Activated CD4-positive, alpha-beta T cell treated with anti-CD3 and anti-CD28 coated beads, Interleukin-2, amount 50 U/mL, for 24 hours (primary cell): ENCODE results near the gene PTCH1.

ENCODE experiments used
- DNase-seq, 2 donors: peaks; one replicate each; pipeline ENCODE4 v3.0.0-alpha.2; 2020; ENCODE audit warnings: low read depth in 1 of 2, low spot score in 1 of 2

PTCH1 gene

DNA sequence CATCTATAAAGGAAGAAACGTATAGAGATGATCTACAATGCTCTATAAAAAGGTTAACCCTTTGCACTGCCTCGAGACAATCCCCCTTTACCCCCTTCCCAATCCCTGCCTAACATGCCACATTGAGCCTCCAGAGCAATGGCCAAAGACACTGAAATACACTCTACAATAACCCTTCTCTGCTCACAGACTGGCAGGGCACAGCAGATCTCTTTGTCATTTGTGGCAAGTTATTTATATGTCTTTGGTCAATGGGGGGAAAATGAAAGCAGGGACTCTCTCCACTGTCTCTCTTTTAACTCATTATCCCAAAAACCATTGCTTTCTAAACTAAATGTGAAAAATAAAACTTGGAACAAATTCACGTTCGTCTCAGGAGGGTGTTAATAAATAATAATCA, 51.7 kb downstream of the PTCH1 start:
- DNase-seq, result no peak

DNA sequence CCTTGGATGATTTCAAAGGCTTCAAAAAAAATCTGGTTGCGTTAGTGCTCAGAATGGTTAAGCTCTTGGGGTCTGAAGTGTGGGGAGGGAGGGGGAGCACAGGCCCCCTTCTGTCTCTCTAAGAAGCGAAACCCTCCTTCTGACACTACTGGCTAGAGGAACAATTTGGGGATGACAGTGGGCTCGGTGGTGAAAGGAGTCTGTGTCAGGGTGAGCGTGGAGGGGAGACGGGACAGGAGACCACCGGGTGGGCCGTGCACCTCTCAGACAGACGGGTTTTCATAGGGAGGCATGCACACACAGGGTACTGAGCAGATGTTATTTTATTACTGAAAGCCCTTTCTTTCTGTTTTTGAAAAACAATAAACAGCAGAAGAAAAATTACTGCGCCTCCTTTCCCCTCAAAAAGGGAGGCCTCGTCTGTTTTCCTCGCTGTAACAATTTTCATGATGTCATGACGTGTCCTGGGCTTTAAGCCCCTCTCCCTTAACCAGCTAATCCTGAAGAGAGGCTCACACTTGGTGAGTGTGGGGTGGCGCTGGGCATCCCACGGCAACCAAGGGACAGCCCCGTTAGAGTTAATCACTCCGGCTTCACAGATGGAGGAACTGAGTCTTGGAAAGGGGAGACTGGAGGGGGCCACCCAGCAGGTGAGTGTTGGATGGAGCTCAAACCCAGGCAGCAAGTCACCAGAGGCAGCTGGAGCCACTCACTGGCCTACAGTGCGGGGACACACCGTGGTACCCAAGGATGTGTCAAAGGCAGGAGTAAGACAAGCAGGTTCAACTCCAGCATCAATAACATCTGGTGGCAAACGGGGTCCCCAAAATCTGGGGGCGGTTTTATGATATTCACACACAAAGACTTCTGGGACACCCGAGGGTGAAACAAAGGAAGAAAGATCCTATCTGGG, 53.4 kb downstream of the PTCH1 start:
- no peak for DNase-seq

DNA sequence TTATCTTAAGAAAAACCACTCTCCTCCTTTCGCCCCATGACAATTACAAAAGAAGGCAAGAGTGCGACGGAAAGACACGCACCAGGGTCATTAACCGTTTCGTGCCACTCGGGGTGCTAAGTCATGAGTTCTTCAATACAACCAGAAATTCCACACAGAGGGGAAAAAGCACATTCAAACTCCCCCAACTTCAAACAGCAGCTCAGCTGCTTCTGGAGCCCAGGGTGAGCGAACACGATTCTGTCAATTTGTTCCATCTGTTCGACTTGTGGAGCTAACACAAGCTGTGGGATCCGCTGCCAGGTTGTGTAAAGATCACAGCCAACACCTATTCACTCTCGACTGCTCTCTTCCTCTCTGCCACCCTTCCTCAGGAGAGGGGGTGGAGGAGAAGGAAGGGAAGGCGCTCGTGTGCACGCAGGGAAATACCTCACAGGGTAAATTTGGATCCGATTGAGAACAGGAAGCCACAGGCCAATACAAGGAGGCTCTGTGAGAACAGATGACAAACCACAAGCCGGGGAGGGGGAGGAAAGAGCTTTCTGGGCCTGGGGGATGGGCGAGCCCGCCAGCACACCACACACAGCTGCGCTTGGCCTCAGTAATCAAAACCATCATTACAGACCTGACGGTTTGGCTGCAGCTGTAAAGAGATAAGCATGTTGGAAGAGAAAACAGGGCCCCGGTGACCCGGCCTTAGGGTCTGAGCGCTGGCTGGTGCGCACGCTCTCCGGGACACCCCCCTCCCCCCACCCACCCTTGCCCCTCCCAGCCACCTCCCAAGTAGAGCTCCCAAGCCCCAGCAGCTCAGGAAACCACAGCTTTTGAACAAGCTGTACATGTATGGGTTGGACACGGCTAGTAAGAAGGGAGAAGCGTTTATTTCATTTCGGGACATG, 54.3 kb downstream of the PTCH1 start:
- peak; percentile 32 to 72 for DNase-seq

DNA sequence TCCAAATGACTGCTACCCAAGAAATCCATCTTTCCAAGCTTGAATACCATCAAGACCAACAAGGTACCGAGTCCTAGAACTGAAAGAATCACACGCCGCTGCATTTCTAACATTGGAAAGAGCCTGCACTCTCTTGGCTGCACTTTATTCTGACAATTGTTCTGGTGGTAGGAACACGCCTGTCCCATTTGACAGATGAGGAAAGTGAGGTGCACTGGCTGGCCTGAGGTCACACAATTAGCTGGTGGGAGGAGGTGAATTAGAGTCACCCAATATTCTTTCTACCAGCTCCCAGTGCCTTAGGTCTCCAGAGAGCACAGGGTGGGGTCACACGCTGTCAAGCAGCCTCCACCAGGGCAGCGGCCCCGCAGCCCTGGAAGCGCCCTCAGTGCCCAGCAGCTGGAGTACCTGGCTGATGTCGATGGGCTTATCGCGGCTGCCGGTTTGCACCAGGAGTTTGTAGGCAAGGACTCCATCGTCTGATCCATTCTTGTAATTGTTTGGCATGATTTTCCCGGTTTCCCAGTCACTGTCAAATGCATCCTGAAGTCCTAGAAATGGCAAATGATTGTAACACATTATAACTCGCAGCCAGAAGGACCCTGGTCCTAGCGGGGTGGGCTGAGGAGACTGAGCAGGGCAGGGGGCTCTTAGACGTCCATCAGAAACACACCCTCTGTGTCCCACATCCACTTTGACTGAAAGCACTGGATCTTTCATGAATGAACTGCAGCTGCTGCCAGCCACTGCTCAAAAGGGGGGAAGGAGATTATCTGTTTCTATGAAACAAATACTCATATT, 55.1 kb downstream of the PTCH1 start:
- DNase-seq, result no peak

DNA sequence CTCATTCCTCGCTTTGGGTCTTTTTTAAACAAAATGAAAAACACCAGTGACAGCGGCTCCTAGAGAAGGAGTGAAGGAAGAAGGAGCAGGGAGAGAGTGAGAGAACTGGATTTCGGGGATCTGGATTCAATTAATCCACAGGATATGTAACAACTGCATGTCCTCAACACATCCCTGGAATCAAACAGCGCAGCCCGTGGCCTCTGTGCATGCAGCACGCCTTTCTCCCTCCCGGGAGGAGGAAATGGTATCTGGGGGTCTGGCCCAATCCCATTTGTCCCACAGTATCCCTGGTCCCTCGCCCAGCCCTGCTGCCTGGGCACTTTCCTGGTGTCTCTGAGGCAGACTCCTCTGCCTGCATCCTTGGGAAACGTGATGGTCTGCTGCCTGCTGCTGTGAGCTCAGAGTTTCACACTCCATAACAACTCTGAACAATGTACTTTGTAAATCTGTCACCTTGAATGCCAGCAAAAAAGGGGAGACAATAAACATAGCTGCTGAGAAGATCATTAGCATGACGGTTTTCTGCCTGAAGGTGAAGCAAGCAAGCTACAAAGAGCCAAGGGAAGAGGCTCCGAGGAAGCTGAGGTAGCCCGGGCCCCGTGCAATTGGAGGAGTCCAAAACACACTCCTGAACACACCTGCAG, 56.1 kb downstream of the PTCH1 start:
- DNase-seq, result no peak

DNA sequence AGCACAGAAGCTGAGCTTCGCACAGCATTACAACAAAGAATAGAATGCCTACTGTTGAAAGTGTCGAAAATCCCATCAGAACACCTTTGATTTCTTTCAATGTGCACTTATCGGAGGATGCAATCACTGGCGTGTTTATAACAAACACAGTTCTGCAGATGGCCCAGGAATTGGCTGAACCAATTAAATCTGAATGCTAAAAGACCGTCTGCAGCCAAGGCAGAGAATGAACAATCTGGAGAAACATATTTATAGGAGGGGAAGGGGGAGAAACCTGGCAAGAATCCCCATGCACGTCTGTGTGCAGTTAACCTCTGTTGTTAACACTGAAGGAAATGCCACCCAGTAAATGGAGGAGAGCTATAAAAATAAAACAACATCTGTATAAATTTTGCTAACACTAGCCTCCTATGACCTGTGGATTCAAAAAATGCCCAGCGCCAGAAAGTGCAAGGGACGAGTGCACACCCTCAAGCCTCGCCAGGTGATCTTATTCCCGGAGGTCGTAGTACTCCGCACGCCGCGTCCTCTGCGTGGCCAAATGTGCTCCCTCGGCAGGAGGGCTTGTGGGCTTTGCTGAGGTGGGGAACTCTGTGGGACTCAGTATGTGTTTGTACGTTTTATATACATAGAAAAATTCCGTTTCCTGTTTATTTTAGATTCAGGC, 56.8 kb downstream of the PTCH1 start:
- DNase-seq, result no peak

DNA sequence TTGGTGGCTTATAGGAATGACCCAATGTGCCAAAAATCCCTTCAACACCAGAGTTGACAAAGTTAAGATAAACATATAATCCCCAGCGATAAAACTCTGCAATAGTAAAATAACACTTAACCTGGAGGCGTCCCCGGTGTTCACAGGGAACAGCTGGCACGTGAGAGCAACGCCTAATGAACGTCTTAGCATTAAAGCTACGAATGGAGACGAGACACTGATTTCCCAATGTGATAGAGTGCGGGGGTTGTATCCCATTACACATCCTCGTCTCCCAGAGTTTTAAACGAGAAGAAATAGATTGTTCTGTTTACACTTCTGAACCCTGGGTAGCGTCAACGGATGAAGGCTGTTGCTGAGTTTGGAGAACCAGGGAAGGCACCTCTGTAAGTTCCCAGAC, 57.6 kb downstream of the PTCH1 start:
- no peak for DNase-seq

DNA sequence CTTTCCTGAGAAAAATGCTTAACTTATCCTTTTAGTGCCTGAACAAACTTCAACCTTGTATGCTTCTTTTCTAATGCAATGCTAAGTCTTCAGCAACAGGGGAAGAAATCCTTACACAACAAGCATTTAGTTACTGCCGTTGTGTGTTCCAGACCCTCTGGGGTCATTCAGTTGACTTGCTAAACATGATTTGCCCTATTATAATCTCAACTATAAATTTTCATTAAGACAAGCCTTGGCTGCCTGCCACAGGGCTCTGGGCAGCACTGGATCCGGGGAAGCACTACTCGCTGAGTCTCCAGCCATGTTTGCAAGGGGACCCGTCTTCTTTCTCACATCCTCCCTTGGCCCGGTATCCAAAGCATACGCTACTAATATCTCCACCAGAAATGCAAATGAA, 58.1 kb downstream of the PTCH1 start:
- DNase-seq, result no peak

DNA sequence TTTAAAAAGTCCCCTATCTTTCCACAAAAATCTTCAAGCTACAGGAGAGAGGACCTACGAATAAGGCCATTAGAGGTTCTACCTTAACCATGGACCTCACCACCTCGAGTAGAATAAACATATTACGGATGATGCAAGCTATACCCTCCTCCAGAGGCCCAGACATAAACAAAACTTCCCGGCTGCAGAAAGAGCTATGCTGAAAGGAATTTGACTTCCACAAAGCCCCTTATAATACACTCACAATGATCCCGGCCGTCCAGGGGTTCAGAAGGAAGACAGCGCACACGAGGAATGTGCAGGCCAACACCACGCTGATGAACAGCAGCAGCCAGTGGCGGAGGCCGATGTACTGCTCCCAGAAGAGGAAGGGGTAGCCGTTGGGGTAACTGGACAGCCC, 59.0 kb downstream of the PTCH1 start:
- no peak for DNase-seq

DNA sequence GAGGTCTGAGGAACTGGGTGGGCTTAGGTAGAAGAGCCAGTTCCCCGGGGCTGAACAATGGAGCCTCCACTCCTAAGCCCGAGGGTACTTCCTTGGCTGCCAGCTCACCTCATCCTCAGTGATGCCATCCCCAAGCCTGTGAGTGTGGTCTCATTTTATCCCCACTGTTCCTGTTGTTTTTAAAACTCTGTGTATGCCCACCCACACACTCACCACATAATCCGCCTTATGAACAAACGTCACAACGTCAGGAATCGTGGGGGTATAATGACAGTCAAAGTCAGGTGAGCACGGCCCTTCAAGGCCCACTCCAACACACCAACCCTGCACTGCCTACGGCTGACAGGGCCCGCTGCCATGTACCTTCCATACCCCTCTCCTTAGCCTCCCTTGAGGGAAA, 61.1 kb downstream of the PTCH1 start:
- no peak for DNase-seq

DNA sequence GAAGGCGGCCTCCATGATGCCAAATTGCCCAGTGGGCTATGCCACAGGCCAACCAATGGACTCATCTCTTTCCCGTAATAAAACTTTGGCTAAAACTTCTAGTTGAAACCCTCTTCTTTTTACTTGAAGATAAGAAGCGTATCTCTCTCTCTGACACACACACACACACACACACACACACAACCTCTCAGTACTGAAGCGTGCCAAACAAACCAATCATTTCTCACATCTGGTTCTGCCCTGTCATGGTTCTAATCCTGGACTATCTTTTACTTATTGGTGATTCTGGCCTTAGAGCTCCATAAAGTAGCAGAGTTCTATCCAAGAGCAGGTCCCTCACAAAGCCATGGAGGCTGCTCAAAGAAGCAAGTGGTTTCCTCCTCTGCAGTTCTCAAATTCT, 64.6 kb downstream of the PTCH1 start:
- DNase-seq, result no peak

DNA sequence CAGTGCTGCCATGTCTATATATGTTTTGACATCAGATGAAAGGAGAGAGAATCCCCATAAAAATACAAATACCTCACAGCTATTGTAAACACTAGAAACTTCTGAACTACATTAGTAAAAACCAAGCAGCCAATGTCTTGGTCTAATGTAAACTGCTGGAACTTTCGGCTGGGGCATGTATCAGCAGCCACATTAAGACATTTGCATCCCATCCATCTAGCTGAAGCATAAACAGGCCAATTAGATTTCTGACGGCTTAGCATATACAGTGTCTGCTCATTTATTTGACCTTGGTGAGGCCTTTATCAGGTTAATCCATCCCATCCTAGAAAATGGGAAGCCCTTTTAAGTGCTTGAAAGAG, 65.7 kb downstream of the PTCH1 start:
- no peak for DNase-seq

DNA sequence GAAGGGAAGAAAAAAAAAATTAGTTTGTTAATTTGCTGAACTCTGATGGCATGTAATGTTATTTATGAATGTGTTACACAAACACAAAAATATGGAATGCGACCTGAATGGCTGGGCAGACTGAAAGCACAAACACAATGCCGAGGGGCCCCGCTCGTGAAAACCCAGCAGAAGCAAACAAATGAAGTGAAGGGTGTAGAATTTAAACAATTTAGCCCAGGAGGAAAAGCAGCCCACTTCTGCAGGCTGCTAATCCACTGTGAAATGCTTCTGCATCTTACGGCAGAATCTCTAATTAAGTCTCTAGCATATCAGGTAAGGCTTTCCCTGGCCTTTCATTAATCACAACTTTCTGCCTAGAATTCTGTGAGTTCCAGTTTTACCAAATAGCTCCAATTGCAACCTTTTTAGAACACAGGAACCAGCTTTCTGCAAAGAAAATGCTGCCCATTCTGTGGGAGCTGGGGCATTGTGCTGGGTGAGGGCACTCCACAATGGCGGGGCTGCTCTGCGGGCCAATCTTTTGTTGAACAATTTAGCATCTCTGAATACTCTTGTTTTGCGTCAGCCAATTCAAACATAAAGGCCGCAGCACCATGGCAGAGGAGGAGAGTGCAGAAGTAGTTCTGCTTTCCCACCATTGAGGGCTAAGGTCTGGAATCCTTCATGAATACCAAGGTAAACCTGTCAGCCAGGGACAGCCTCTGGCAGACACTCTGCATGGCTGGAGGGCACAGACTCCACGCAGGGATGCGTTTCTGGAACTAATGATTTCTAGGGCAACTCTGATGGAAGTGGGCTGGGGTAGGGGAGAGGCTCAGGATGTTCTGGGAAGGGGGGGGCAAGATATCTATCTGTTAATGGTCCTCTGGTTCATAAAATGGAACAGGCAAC, 66.4 kb downstream of the PTCH1 start:
- DNase-seq, result no peak

DNA sequence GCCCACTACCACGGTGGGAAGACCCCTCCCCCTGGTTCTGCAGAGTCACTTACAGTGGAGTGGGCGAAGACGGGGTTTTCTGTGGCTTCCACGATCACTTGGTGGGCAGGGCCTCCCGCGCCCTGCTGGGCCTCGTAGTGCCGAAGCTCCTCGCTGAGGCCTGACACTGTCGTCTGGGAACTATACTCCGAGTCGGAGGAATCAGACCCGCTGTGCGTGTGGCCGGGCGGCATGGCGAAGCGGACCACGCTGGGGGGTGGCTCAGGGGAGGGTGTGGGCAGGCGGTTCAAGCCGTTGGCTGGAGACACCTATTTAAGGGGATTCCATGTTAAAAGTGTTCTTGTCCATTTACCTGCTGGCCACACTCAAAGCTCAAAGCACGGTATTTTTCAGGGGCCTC, 67.8 kb downstream of the PTCH1 start:
- no peak for DNase-seq

DNA sequence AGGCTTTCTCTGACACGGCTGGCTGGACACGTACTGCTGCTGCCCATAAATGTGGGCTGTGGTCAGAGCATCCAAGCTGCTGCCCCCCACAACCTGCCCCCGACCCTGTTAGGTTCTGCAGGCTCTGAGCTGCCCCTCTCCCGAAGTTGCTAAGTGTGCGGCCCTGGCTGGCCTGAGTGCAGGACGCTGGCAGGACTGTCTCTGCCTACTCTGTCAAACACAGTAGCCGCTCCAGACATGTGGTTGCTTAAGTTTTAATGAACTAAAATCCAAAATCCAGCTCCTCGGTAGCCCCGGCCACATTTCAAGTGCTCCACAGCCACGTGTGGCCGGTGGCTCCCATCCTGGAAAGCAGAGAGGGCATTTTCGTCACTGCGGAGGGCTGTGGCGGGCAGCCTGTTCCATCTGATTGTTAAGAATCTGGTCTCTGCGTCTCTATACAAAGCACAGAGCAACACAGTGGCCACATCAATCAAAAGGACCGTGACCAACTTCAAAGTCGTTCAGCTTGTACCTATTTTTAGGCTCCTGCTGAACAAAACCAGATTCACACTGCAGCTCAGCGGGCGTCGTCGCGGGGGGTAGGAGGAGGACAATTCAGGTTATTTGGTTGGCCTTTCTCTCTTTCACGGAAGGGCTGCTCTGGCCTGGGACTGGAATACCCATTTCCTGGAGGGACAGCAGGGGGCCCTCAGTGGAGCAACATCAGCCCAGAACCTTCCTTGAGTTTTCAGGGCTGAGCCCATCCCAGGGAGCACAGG, 68.9 kb downstream of the PTCH1 start:
- no peak for DNase-seq

DNA sequence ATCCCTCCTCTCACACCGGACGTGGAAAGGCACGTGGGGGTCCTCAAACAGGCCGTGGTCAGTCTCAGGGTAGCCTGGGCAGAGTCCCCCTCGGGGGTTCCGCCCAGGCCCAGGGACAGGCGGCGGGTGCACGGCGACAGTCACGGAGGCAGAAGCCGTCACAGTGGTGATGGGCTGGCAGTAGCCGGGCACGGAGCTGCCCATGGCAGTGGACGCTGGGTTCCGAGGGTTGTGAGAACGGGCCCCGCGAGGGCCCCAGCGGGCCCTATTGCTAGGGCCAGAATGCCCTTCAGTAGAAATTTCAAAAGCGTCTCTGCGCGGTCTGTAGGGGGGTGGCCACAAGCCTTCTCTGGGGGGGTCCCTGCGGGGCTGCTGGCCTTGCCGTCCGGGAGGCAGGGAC, 69.8 kb downstream of the PTCH1 start:
- DNase-seq, result no peak

DNA sequence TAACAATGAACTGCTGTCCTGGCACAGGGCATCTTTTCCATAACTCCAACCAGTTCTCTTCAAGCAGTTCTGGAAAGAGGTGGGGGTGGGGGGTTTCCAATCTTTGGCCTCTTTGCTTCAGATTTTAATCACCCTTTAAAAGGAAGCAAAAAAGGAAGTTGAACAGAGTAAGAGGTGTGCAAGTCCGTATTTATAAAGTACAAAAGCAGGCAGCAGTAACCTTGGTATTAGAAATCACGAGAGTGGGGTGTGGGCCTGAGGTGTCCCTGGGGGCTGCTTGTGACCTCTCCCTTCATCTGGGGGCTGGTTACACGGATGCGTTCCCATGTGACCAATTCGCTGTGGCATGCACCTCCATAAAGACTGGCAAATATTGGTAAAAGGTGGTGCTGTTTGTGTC, 70.5 kb downstream of the PTCH1 start:
- DNase-seq, result no peak

DNA sequence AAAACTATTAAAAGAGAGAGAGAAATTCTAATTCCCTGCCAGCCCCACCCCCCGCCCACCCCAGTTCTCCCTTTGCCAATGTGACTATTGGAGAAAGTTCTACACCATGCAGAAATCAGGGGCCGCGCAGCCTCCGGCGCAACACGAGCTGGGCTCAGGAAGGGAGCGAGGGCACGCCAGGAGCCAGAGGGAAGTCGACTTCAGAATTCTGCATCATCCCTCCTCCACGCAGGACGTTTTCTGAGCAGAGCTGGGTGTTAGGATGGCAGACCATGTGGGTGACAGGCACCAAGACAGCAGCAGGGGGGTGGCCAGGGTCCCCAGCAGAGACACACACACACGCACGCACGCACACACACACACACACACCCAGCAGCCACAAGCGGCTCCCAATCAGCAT, 72.6 kb downstream of the PTCH1 start:
- DNase-seq, result no peak

DNA sequence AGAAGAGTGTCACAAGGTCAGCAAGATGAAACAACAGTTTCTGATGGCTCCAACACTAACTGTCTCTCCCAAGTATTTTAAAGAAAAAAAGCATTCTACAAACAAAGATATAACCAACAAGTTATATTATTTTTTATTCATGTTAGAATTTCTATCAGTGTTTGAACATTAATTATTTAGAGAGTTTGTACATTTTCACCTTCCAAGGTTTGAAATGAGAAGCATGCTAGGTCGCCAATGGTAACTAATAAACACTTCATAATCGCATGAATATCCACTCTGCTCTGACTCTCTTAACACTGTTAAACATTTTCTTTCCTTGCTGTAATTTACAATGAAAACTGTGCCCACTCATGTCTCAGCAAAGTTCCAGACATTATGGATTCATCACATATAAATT, 73.5 kb downstream of the PTCH1 start:
- no peak for DNase-seq
